NCI-H460 (cell line): ENCODE results near the gene PIMREG. TPM values are rescaled to one million over a fixed set of nuclear protein-coding genes. Genes with fewer than 3 reads are reported as not detected.

Source experiments
- DNase-seq: peaks from one replicate; pipeline ENCODE4 v3.0.0-alpha.2; 2016; ENCODE audit warnings: low read depth; ENCODE audit errors: extremely low read depth
- total RNA-seq: library from RNA; depleted of rRNA; stranded (reverse); fragments of >200 nt; shearing (Covaris generic); gene quantifications from 2 replicates; pipeline ENCODE4 v1.2.3, GENCODE V29; 2014

Gene PIMREG
- total RNA-seq, 1 experiment from 2014 or later = 33.9 TPM

DNA sequence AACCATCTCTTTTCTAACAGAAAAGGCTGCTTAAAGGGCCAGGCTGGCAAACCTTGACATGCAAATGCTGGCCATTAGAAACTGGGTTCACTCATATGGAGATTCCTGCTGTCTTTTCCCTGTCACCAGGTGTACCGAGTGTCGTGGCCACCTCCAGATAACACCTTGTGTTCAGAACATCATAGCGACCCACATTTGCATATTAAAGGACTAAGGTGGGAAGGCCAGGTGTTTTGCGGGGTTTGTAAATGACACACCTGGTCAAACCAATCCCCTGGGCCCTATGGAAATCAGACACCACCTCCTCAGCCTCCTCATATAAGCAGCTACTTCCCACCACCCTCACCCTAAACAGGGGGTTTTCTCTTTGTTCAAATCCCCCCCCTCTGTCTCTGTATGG is 6.8 kb upstream of the PIMREG start:
- no peak for DNase-seq

DNA sequence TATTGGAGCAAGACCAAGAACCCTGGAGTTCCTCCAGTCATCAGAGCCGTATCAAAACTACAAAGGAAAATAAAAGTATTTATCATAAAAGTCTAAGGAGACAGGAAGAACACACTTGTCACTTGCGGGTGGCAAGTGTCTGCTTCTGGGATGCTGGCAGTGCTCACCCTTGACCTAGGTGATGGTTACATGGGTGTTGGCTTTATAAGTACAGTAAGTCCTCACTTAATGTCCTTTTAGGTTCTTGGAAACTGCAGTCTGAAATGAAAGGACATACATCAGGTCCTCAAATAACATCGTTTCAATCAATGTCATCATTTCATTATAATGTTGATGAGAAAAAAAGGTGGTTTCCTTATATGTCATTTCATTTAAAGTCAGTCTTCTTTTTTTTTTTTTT is 6.3 kb upstream of the PIMREG start:
- no peak for DNase-seq

GRCh38 chr17:6439951-6440350 is 4.3 kb upstream of the PIMREG start:
- no peak for DNase-seq

- DNase-seq = no peak
Measured at GRCh38 chr17:6442775-6443174, 1.5 kb upstream of the PIMREG start.

DNA sequence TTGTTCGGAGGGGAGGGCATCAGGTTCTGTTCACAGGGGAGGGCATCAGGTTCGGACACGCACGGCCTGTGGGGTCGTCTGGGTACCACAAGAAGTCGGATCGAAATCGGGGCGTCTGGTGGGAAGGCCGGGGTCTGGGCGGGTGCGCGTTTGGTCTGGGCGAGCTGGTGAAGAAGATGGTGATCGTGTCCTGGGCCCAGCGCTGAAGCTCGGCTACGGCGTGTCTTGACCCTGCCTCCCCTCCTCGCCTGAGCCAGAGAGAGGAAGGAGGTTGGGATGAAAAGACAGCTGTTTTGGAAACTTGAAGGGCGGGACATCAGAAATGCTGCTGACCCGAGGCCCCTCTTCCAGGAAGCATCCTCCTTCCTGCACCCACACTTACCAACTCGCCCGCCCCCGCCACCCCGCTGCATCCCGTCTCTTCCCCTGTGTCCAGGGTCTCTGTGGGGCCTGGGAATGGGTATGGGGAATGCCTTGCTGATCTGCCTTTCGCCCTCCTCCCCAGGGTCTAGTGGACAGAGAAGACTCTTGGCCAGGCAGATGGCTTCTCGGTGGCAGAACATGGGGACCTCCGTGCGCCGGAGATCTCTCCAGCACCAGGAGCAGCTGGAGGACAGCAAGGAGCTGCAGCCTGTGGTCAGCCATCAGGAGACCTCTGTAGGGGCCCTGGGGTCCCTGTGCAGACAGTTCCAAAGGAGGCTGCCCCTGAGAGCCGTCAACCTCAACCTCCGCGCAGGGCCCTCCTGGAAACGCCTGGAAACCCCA is 498 bp downstream of the PIMREG start:
- no peak for DNase-seq

- no peak for DNase-seq
Measured at GRCh38 chr17:6446516-6447100, 2.4 kb downstream of the PIMREG start.

DNA sequence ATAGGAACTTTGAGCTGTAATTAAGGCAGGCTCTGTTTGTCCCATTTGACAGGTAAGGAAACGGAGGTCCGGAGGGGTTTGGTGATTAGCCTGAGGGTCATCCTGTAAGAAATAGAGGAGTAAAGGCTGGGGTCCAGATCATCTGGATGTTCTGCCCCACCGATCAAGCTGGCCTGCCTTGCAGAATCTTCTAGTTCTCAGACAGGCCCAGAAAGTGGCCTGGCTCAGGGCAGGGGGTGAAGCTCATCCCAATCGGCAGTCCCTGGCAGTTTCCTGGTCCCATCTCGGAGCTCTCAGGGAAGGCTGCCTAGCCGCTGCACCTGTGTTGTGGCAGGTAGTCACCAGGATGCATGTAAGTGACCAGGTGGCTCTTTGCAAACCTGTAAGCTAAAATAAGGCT is 4.2 kb downstream of the PIMREG start:
- no peak for DNase-seq

- DNase-seq = no peak
Measured at GRCh38 chr17:6449307-6449706, 5.1 kb downstream of the PIMREG start.

- DNase-seq = no peak
Measured at GRCh38 chr17:6450926-6451832, 6.9 kb downstream of the PIMREG start.

DNA sequence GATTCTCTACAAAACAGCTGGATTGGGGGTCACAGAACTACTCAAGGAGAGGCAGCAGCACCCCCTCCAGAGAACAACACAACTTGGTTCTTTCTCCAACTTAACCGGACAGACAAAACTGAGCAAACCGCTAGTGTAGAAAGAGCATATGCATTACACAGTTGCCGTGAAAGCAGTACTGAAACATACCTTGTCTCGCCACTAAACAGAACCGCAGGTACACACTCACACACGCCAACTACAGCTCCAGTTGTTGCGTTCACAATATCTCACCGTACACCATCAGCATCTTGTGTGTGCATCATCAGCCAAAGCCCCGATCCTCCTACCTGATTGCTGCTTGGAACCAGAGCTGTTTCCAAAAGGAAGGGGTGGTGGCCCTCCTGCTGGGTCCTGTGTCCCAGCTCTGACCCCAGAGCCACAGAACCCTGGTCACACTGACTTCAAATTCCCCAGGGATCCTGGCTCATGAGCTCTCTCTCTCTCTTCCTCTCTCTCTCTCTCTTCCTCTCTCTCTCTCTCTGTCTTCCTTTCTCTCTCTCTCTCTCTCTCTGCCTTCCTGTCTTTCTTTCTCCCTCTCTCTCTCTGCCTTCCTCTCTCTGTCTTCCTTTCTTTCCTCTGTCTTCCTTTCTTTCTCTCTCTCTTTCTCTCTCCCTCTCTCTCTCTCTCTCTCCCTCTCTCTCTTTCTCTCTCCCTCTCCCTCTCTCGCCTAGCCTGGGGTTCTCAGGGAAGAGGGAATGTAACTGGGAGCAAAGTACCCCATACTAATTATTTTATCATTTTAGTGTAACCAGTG is 8.4 kb downstream of the PIMREG start:
- no peak for DNase-seq

DNA sequence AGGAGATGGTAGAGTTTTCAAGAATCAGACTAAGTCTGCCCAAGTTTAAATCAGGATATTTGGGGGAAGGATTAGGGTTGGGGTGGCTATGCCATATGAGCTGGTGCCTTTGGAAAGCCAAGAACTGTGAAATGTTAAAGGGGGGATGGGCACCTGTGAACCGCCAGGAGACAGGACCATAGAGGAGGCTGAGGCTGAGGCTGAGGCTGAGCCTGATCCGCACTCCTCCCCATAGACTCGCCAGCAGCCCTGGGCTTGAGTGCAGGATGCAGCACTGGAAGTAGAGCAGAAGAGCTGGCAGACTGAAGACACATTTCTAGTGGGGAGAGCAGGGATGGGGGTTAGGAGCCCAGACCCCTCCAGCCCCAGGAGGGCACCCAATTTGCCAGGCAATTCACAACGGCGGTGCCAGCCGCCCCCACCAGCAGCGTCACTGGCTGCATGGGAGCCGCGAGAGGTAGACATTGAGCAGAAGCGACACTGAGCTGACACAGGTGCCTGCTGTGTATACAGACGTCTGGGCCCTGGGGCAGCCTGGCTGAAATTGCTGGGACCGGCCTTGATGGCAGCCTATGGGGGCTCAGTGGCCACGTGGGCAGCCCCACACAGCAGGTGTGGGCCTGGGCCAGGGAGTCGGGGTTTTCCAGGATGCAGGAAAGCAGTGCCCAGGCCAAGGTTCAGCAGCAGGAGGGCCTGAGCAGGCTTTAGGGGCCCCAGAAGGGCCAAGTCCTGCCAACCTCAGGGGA is 9.2 kb downstream of the PIMREG start:
- DNase-seq = no peak

DNA sequence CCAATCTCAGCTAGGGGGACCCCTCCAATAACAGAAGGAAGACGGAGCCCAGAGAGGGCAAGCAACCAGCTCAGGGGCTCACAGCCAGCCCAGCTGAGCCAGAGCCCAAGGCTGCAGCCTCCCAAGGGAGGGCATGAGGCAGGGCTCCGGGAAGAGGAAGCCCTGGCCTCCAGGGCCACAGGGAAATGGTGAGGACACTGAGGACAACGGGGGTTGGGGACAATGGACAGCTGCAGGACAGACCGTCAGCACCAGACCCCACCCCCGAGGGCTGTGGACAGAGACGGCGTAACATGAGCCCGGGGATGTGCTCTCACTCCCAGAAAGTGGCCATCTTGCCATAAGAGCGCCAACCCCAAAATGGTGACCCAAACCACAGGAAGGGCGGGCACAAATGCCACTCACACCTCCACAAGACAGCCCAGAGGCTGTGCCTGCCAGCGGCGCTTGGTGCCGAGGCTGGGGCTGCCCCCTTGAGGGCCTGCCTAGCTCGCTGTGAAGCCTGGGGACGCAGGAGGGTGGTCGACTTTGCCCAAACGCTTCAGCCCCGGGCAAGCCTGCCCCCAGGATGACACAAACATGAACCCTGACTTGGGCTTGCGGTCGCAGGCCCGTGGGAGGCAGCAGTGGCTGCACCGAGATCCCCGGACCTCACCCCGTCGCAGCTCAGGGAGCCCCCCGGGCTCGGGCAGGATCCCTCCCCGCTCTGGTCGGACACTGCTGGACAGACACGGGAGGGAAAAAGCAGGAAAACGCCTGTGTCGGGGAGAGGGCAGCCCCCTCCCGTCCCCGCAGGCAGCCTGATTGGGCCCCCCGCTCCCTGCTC is 10.5 kb downstream of the PIMREG start:
- DNase-seq = no peak

DNA sequence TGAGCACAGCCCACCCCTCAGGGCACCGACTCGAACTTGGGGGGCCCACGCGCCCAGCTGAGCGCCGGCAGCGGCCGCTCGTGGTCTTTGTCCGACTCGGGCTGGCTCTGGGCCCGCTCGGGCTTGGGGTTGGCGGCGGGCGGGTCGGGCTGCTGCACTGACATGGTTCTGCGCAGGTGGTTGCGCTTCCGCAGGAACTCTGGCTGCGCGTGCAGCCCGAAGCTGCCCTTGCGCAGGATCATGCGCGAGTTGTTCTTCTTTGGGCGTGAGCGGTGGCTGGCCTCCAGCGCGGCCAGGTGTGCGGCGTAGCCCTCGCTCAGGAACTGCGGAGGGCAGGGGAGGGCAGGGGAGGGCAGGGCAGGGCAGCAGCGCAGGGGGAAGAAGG is 11.1 kb downstream of the PIMREG start:
- no peak for DNase-seq

GRCh38 chr17:6456321-6456720 is 12.1 kb downstream of the PIMREG start:
- DNase-seq = no peak

DNA sequence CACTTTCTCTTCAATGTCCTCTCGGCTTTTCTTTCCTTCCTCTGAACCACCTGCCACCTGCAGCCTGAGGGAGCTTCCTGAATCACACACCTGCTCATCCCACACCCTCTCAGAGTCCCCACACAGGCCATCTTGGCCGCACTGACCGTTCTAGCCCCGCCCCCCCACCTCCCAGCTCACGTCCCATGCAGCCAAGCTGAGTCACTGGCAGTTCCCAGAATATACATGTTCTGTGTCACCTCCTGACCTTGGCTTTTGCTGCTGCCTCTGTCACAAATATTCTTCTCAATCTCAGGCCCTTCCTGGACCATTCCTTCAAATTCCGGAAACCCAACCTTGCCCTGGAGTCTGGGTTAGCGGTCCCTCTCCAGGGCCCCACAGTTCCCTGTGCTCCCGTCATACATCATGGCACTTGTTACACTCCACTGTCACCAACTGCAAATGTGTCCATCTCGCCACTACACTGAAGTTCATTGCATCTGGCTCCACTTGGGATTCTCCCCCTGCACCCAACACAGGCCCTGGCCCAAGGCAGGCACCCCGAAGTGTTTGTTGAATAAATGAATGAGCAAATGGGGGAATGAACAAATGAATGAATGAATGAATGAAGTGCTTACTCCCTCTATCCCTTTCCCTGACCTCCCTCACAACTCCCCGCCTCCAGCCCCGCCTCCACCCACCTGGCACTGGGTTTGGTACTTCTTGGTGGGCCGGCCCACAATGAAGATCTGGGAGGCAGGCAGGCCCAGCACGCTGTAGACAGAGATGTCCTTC is 12.8 kb downstream of the PIMREG start:
- DNase-seq = peak; percentile 16

- DNase-seq = no peak
Measured at GRCh38 chr17:6457688-6458459, 13.6 kb downstream of the PIMREG start.

DNA sequence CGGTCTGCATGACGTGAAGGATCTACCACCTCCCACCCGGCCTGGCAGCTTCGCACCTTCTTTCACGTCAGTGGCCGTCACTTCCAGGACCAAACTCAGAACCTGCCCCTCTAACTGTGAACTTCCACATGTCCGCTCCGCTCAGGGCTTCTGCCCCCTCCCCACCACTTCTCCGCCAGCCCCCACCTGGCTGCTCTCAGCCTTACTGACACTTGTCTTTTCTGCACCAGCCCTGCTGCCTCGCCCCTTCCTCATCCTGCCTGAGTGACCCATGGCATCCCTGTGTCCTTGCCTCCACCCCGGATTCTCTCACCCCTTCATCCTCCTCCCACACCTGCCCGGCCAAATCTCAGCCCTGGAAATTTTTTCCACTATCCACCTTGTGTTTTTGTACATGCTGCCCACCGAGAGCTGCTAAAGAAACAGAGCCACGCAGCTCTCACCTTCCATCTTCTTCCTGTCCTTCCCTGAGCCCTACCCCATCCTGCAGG is 14.2 kb downstream of the PIMREG start:
- DNase-seq = no peak
